SU-DHL-6 (cell line): ENCODE data around the gene ARHGAP26.

Experiments used
- H2AFZ ChIP-seq: fragments of 200-600 bp; sonication (generic); 2 replicates; pipeline ENCODE4 v1.6.1; 2014; ENCODE audit warnings: low read depth, mild to moderate bottlenecking, moderate library complexity, mixed read lengths, antibody characterized with exemption, low read length; ENCODE audit not compliant: severe bottlenecking
- H3F3A ChIP-seq: fragments of 200-600 bp; shearing (Covaris generic); 2 replicates; pipeline ENCODE4 v1.6.0; 2016; ENCODE audit warnings: antibody characterized with exemption, mild to moderate bottlenecking; ENCODE audit not compliant: insufficient read depth
- H3K27ac ChIP-seq: fragments of 200-600 bp; sonication (generic); 2 replicates; pipeline ENCODE4 v1.5.1; 2016; ENCODE audit warnings: low read depth, mild to moderate bottlenecking, low read length, moderate library complexity, mixed read lengths
- H3K27me3 ChIP-seq: fragments of 200-600 bp; sonication (generic), shearing (Covaris generic); 2 replicates; pipeline ENCODE4 v1.6.0; 2014; ENCODE audit warnings: mild to moderate bottlenecking, low read length
- H3K36me3 ChIP-seq: fragments of 200-600 bp; sonication (generic); 2 replicates; pipeline ENCODE4 v1.6.1; 2014; ENCODE audit warnings: mild to moderate bottlenecking, low read length, mixed read lengths
- H3K4me2 ChIP-seq: fragments of 300-600, 200-600 bp; shearing (Covaris generic), sonication (generic); 2 replicates; pipeline ENCODE4 v1.6.0; 2014; ENCODE audit warnings: low read length, low read depth, mild to moderate bottlenecking; ENCODE audit not compliant: poor library complexity, severe bottlenecking
- H3K4me3 ChIP-seq: fragments of 200-600 bp; sonication (generic); 2 replicates; pipeline ENCODE4 v1.5.1; 2014; ENCODE audit warnings: antibody characterized with exemption, low read length, mild to moderate bottlenecking, mixed read lengths; ENCODE audit not compliant: insufficient read depth, poor library complexity, severe bottlenecking
- H3K79me2 ChIP-seq: fragments of 200-600 bp; sonication (generic); 2 replicates; pipeline ENCODE4 v1.6.1; 2014; ENCODE audit warnings: mild to moderate bottlenecking, low read length, moderate library complexity; ENCODE audit not compliant: insufficient read depth
- H3K9ac ChIP-seq: fragments of 200-600 bp; sonication (generic); 2 replicates; pipeline ENCODE4 v1.7.0; 2014; ENCODE audit warnings: mild to moderate bottlenecking, low read length
- H3K9me2 ChIP-seq: fragments of 200-600 bp; sonication (generic); replicated peaks from 2 replicates; pipeline ENCODE4 v1.6.1; 2014; ENCODE audit warnings: low read length; ENCODE audit not compliant: insufficient read depth
- H3K9me3 ChIP-seq: fragments of 200-600 bp; sonication (generic); 2 replicates; pipeline ENCODE4 v1.6.1; 2014; ENCODE audit warnings: low read length, mixed read lengths; ENCODE audit not compliant: insufficient read depth
- H4K20me1 ChIP-seq: fragments of 200-600 bp; sonication (generic); 2 replicates; pipeline ENCODE4 v1.6.1; 2014; ENCODE audit warnings: low read depth, mild to moderate bottlenecking, antibody characterized with exemption, low read length, moderate library complexity, mixed read lengths
- EZH2phosphoT487 ChIP-seq: fragments of 200-600 bp; sonication (generic), shearing (Covaris generic); conservative IDR thresholded peaks from 2 replicates; pipeline ENCODE4 v1.6.1; 2018; ENCODE audit warnings: mild to moderate bottlenecking, antibody characterized with exemption, low read length, moderate library complexity, mixed read lengths
- TF ChIP-seq, protein P1 (sequence below): fragments of 200-600 bp; sonication (generic); IDR thresholded peaks from one replicate; pipeline ENCODE4 v1.5.1; 2017; ENCODE audit warnings: antibody characterized with exemption, mild to moderate bottlenecking, low read length, moderate library complexity; ENCODE audit not compliant: insufficient read depth, poor library complexity, severe bottlenecking

ARHGAP26 gene

GRCh38 chr5:142957528-142957927 lies 187.4 kb downstream of the ARHGAP26 start:
- Histone ChIP-seq H2AFZ (no peak overlapping the region), H3K4me3 (no peak overlapping the region), H3K79me2 (no peaks in the 10 kb centered on the region), H3K36me3 (no peaks in the 10 kb centered on the region), H4K20me1 (no peaks in the 10 kb centered on the region), H3K27me3 (no peaks in the 10 kb centered on the region), H3K9me3 (no peaks in the 10 kb centered on the region), H3F3A (no peaks in the 10 kb centered on the region), H3K27ac (no peak overlapping the region), H3K9ac (no peak overlapping the region), H3K9me2 (no peaks in the 10 kb centered on the region), H3K4me2 (no peak overlapping the region)
- TF ChIP-seq, protein P1, sequence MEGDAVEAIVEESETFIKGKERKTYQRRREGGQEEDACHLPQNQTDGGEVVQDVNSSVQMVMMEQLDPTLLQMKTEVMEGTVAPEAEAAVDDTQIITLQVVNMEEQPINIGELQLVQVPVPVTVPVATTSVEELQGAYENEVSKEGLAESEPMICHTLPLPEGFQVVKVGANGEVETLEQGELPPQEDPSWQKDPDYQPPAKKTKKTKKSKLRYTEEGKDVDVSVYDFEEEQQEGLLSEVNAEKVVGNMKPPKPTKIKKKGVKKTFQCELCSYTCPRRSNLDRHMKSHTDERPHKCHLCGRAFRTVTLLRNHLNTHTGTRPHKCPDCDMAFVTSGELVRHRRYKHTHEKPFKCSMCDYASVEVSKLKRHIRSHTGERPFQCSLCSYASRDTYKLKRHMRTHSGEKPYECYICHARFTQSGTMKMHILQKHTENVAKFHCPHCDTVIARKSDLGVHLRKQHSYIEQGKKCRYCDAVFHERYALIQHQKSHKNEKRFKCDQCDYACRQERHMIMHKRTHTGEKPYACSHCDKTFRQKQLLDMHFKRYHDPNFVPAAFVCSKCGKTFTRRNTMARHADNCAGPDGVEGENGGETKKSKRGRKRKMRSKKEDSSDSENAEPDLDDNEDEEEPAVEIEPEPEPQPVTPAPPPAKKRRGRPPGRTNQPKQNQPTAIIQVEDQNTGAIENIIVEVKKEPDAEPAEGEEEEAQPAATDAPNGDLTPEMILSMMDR, result no peak
- no peak for TF ChIP-seq EZH2phosphoT487

GRCh38 chr5:142958944-142959682 lies 188.9 kb downstream of the ARHGAP26 start:
- no peak for TF ChIP-seq EZH2phosphoT487
- TF ChIP-seq, protein P1, result no peak
- Histone ChIP-seq H3K4me3 (no peak overlapping the region), H3K9ac (no peak overlapping the region), H3K79me2 (no peaks in the 10 kb centered on the region), H3F3A (no peaks in the 10 kb centered on the region), H3K27me3 (no peaks in the 10 kb centered on the region), H3K4me2 (no peak overlapping the region), H3K9me3 (no peaks in the 10 kb centered on the region), H3K9me2 (no peaks in the 10 kb centered on the region), H3K36me3 (no peaks in the 10 kb centered on the region), H3K27ac (no peak overlapping the region), H4K20me1 (no peaks in the 10 kb centered on the region), H2AFZ (no peak overlapping the region)

DNA sequence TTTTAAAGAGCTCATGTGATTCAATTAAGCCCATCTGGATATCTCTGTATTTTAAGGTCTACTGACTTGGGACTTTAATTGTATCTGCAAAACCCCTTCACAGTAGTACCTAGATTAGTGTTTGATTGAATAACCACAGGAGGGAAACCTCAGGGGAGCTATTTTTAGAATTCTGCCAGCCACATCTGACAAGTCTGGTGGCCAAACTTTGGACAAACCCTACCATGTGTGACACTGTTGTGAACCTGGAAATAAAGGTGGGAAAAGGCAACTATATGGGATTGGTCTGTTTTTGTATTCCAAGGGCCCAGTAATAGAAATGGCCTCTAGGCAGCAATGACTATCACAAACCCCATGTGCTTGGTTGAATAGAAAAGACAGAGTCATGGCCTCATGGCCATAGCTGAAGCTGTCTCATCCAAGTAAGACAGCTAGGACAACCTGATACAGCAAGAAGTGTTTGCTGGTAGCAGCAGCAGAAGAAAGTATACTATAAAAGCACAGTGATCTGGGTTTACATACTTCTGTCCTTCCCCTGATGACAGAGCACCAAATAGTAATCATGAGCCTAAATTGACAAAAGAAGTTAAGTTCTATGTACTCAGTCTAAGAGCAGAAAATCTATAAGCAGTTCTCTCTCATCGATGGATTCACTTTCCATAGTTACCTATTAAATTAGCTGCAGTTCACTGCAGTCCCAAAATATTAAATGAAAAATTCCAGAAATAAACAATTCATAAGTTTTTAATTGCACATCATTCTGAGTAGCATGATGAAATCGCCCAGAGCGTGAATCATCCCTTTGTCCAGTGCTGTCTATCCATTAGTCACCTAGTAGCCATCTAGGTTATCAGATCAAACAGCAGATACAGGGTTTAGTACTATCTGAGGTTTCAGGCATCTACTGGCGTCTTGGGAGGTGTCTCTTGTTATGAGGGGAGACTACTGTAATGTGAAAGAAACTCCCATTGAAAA lies 189.8 kb downstream of the ARHGAP26 start:
- H3K36me3 ChIP-seq, result no peaks in the 10 kb centered on the region
- no peak overlapping the region for H2AFZ ChIP-seq
- no peaks in the 10 kb centered on the region for H3K27me3 ChIP-seq
- no peaks in the 10 kb centered on the region for H3K9me3 ChIP-seq
- no peaks in the 10 kb centered on the region for H3K79me2 ChIP-seq
- H3K9me2 ChIP-seq, result no peaks in the 10 kb centered on the region
- no peak overlapping the region for H3K9ac ChIP-seq
- no peaks in the 10 kb centered on the region for H3F3A ChIP-seq
- no peak overlapping the region for H3K27ac ChIP-seq
- no peak overlapping the region for H3K4me3 ChIP-seq
- TF ChIP-seq, protein P1, result no peak
- no peak for TF ChIP-seq EZH2phosphoT487
- no peak overlapping the region for H3K4me2 ChIP-seq
- no peaks in the 10 kb centered on the region for H4K20me1 ChIP-seq
